Stimulated activated CD8-positive, alpha-beta memory T cell treated with anti-CD3 and anti-CD28 coated beads, Interleukin-15, amount 100 ng/mL, for 1 hour (primary cell): ENCODE results near the gene RPS4Y2.

Experiments used
- DNase-seq: peaks from one replicate; pipeline ENCODE4 v3.0.0-alpha.2; 2020; ENCODE audit warnings: low read depth

Gene RPS4Y2

GRCh38 chrY:20755808-20756207 is at the start of gene RPS4Y2:
Gene RPS4Y2, plus strand, starts transcription at chrY:20756108. Its CDS starts 56 bp downstream, at chrY:20756164.
- no peak for DNase-seq

DNA sequence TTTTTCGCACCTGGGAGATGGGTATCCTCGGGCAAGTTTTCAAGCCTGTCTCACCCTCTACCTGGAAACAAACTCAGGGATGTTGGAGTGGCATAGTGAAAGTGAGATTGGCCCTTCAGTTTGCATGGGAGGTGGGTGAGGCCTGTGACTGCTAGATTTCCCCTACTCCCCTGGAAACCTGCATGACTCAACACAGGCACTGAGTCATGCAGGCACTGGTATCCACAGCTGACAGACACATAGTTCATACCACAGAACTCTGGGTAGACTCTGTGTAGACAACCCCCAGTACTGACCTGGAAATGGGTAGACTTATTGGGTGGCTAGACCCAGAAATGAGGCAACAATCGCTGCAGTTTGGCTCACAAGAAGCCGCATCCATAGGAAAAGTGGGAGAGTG is 41.5 kb upstream of the RPS4Y2 start:
- DNase-seq = no peak

- DNase-seq = no peak
These were observed 29.6 kb upstream of the RPS4Y2 start for GRCh38 chrY:20726184-20726907.

- DNase-seq = no peak
These were observed 20.7 kb upstream of the RPS4Y2 start for GRCh38 chrY:20735200-20735599.

DNA sequence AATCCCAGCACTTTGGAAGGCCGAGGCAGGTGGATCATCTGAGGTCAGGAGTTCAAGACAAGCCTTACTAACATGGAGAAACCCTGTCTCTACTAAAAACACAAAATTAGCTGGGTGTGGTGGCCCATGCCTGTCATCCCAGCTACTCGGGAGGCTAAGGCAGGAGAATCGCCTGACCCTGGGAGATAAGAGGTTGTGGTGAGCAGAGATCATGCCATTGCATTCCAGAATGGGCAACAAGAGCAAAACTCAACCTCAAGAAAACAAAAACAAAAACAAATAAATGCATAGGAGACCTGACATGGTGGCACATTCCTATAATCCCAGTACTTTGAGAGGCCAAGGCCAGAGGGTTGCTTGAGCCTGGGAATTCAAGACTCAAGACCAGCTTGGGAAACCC is 16.1 kb upstream of the RPS4Y2 start:
- no peak for DNase-seq

DNA sequence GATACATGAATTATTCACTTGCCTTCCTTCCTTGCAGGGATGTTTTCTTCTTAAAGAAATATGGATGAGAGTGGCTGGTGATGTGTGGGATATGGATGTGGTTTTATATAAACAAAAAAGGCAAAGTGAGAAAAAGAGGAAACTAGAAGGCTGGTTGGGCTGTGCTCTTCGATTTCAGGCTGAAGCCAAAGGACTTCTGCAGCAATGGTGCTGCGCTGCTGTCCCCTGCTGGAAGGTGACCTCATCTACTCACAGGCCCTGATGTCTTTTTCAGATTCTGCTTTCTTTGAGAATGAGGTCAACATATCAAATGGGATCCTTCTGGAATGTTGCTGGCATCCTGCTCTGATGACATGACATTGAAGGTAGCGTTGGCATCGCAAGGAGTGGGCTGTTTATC is 15.3 kb upstream of the RPS4Y2 start:
- no peak for DNase-seq

DNA sequence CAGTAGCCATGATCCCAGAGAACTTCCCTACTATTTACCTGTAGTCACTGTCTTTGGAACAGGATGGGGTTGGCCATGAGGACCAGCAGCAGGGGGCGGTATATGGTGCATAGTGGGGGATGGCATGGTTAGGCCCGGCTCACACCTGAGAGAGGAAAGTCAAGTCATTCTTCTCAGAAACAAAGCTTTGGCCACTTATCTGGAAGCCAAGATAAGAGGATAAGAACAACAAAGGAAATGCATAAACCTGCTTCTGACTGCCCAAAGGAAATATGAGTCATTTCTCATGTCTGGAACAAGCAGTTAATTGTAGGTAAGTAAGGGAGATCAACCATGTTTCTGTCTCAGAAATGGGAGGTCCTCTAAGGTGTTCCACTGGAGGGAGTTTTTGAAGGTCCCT is 10.8 kb upstream of the RPS4Y2 start:
- no peak for DNase-seq

DNA sequence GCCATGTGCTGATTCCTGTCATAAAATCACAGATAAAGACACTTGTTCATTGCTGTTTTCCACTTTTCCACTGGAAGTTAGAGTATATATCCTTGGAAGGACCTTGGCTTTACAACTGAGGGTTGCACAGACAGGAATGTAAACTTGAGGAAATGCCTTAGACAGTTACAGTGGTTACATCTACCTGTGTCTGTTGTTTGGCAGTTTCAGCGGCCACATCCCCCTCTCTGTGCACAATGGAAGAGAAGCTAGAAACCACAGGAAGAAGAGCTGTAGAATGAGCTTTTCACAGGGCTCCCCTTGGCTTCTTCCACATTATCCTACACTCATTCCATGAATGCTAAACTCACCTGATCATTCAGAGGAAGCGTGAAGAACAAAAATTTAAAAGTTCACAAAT is 9.0 kb upstream of the RPS4Y2 start:
- DNase-seq = no peak

GRCh38 chrY:20763869-20764268 is 8.0 kb downstream of the RPS4Y2 start:
- DNase-seq = no peak

- no peak for DNase-seq
These were observed 9.2 kb downstream of the RPS4Y2 start for GRCh38 chrY:20765117-20765516.

DNA sequence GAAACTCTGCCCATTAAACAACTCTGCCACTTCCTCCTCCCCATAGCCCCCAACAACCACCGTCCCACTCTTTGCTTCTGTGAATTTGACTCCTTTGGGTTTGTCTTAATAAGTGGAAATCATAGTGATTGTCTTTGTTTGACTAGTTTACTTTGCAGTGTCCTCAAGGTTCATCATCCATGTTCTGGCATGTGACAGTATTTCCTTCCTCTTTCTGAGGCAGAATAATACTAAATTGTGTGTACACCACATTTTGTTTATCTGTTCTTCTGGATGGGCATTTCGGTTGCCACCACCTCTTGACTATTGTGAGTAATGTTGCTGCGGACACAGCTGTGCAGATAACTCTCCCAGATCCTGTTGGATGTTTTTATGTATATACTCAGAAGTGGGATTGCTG is 14.8 kb downstream of the RPS4Y2 start:
- DNase-seq = no peak

DNA sequence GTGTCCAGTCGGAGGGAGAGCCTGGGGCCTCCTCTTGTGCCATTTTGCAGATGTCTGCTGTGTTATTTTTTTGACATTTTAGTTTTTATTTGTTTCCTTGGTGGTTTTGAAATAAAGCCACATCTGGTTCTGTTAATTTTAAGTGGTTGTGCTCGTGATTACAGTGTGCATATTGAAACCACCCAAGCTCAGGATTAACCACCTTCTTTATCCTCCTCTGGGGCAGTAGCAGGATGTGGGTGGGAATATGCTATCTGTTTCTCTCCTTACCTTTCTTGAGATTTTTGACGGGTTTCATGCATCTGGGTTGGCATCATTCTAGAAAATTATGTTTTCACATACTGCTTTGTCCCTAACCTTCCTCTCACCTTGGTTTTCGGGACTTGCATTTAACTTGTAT is 20.2 kb downstream of the RPS4Y2 start:
- DNase-seq = no peak

DNA sequence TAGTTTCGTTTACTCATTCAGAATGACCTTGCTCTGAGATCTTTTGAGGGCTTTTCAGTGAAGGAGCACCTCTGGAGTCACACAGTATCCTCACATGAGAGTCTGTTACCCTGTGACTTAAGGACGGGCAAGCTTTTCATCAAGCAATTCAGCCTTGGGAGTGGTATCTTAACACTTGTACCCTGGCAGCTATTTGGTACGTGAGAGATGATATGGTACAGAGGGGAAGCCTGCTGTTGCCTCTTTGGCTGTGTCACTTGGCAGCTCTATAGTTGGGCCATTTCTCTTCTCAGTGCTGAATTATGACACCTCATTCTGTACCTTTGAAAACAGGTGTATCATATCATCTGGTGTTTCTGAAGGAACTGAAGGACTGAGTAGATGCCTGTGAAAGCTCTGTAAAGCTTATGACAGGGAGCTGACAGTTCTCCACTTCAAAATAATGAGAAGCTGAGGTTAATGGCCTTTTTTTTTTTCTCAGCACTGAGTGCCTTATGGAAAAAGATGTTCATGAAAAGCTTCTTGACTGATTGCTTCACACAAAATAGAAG is 24.3 kb downstream of the RPS4Y2 start:
- no peak for DNase-seq

DNA sequence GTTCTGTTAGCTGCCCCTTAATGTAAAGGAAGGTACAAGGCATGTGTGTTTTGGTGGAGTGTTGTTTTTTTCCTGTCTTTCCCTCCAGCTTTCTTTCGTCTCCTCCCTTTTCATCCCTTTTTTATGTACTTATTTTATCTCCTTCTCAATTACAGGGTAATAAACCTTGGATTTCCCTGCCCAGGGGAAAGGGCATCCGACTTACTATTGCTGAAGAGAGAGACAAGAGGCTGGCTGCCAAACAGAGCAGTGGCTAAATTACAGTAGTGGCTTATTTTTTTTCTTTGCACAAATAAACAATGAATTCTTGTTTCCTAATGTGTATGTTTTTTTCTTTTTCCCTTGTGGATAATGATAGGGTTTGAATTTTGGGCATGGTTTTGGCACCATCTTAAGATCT is 24.9 kb downstream of the RPS4Y2 start:
- no peak for DNase-seq

GRCh38 chrY:20781408-20781807 is 25.5 kb downstream of the RPS4Y2 start:
- no peak for DNase-seq

DNA sequence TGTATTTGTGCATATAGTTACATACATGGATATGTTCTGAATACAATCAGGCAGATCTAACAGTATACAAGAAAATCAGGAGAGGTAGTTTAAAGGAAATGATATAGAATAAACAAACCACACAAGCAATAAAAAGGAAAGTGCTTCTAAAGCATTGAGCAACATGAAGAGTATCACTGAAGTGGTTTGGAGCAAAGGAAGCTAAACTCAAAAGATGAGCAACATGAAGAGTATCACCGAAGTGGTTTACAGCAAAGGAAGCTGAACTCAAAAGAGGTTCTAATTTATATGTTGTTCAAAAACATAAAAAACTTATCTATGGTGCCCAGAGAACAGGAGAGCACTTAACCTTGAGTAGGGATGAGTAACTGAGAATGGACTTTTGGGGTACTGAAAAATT is 29.1 kb downstream of the RPS4Y2 start:
- DNase-seq = no peak

DNA sequence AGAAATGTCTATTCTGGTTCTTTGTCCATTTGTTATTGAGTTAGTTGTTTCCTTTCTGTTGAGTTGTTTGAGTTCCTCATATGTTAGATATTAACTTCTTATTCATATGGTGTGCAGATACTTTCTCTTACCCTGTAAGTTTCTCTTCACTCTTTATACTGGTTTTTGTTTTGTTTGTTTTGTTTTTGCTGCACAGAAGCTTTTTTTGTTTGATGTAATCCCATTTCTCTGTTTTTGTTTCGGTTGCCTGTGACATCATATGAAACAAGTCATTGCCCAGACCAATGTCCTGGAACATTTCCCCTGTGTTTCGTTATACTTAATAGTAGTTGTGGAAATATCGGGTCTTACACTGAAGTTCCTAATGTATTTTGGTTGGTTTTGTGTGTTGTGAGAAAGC is 31.2 kb downstream of the RPS4Y2 start:
- no peak for DNase-seq

- no peak for DNase-seq
These were observed 42.6 kb downstream of the RPS4Y2 start for GRCh38 chrY:20798351-20799049.

DNA sequence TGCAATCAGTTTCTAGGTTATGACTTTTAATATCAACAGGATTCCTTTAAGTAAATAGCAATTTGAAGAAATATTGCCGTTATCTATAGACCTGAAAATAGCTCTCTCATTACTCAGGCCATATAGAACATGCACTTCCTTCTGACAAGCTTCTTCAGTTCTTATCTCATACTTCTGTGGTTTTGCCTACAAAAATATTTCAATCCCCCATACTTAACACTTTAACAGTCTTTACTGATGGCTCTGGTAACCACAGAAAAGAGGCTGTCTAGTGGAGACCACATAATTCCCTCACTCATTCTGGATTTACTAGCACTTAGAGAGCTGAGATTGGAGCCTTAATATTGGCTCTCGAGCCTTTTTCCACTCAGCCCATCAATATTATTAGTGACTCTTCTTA is 46.8 kb downstream of the RPS4Y2 start:
- DNase-seq = no peak

- DNase-seq = no peak
These were observed 50.3 kb downstream of the RPS4Y2 start for GRCh38 chrY:20806243-20806642.

DNA sequence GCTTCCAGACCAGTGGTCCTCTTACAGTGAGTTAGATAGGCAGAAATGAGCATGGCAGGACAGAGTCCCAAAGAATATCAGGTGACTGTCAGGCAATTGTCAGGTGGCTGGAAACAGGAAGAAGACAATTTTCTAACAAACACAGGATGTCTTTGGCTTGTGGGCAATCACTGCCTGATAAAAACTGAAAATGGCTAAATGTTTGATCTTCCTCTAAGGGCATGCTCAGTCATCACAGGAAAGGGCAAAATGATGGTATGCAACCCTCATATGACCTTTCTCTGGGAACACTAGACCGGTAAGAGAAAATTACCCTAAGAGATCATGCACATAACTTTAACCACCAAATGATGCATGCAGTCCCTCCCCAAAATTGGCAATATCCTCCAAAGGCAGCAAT is 57.6 kb downstream of the RPS4Y2 start:
- no peak for DNase-seq

GRCh38 chrY:20814794-20815193 is 58.9 kb downstream of the RPS4Y2 start:
- no peak for DNase-seq

- no peak for DNase-seq
These were observed 61.2 kb downstream of the RPS4Y2 start for GRCh38 chrY:20817067-20817466.
